HL-60/S4 (cell line): Measurements from ENCODE around the gene DDX28.
"Not testable (repeated sequence)": the region's sequence is repeated elsewhere in the genome, so short reads cannot be mapped to it uniquely, and the experiment has no call there.

Source experiments
- in situ Hi-C: fragments of 300-500 bp; cut with MboI; formaldehyde crosslinking; loops from 2 replicates; pipeline ENCODE4 v1.14.3; 2022; ENCODE audit warnings: low sequenced_read_pairs

DDX28 gene

DNA sequence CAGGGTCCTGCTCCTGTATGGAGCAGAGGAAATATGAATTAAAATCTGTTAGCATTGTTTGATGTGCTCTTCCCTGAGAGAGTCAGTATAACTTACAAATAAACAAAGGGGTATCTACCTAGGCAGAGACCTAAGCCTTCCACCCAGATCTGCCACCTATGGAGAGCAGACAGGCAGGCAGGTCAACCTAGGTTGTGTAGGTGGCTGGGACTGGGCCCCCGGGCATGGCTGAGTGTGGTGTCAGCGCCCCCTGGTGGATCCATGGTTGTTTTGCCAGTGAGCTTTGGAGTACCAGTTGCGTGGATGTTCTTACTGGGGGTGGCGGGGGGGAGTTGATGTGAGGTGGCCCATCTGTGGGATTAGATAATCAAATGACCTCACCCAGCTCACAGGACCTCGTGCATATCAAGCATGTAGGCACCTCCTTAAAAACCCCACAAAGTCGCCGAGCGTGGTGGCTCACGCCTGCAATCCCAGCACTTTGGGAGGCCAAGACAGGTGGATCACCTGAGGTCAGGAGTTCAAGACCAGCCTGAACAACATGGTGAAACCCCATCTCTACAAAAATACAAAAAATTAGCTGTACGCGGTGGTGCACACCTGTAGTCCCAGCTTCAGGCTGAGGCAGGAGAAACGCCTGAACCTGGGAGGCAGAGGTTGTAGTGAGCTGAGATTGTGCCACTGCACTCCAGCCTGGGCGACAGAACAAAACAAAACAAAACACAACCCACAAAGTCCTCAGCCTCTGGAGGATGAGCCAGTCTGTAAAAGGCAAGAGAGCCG lies 17.7 kb upstream of the DDX28 start:
- in situ Hi-C loops = loop anchor here (10.0 kb wide), 1 partner anchor 226 kb away; no protein-coding TSS in a partner anchor

DNA sequence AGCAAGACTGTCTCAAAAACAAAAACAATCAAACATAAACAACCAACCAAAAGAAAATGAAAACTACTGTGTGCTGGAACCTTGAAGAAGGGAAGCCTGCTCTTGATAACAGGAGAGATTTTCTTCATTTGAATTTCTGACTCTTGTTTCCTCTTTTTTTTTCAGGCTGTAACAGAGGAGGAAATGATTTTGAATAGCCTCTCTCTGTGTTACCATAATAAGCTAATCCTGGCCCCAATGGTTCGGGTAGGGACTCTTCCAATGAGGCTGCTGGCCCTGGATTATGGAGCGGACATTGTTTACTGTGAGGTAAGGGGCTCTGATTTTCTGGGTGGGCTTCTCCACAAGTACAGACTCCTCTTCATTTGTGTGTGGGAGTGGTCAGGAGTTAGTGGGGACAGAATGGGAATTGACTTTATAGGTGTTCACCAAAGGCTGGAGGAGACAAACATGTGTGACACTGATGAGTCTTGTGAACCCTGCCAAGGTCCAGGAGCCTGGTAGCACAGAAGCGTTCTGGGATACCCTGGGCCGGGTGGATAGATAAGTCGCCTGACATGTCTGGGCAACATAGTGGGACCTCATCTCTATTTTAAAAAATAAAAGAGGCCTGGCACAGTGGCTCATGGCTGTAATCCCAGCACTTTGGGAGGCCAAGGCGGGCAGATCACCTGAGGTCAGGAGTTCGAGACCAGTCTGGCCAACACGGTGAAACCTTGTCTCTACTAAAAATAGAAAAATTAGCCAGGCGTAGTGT lies 15.0 kb upstream of the DDX28 start:
- in situ Hi-C loops = no loop called here

DNA sequence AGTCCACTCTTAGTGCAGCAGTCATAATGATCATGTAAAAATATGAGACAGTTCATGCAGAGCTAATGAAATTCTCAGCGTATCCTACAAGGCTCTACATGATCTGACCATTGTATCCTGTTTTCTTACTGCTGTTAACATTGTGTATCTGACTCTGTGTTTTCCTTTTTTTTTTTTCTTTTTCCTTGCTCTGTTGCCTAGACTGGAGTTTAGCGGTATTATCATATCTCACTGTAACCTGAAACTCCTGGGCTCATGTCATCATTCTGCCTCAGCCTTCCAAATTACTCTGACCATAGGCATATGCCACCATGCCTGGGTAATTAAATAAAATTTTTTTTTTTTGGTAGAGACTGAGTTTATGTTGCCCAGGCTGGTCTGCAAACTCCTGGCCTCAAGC lies 12.2 kb upstream of the DDX28 start:
- in situ Hi-C loops = no loop called here

DNA sequence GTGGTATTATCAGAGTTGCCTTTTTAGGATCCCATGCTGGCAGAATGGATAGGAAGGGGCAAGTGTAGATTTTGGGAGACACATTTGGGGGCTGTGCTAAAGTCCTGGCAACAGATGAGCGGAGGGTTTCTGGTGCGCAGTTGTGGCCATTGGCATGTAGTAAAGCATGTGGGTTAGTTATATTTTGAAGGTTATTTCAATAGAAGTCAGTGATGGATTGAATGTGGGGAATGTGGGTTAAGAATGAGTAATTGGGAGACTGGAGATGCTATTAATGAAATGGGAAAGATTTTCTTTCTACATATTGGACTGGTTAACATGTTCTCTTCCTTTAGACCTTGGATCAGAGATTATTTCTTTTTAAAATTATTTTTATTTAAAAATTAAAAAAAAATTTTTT lies 10.1 kb upstream of the DDX28 start:
- in situ Hi-C loops = no loop called here

DNA sequence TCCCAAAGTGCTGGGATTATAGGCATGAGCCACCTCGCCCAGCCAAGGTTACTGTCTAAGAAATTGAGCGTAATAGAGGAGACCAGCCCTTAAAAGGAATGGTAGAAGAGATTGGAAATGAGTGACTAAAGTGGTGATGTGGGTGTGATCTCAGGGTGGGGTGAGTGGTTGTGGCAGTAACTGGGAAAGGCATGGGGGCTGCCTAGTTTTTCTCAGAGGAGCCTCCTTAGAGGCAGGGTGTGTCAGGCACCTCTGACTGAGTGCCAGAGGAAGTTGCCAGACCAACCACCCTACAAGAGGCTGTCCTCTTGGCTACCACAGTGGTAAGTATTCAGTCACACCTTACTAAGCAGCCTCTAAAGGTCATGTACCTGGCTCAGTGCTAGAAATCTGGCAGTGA lies 8.9 kb upstream of the DDX28 start:
- in situ Hi-C loops = no loop called here

DNA sequence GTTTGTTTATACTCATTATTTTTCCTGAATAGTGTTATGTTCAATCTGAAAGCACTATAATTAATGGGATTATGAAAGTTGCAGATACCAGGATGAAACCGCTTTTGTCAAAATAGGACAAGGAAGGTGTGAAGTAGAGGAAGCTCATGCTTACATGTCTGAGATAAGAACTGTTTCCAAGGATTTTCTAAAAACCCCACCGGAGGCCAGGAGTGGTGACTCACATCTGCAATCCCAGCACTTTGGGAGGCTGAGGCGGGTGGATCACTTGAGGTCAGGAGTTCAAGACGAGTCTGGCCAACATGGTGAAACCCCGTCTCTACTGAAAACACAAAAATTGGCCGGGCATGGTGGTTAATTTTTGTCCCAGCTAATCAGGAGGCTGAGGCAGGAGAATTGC lies 7.1 kb upstream of the DDX28 start:
- in situ Hi-C loops = not testable (repeated sequence)

DNA sequence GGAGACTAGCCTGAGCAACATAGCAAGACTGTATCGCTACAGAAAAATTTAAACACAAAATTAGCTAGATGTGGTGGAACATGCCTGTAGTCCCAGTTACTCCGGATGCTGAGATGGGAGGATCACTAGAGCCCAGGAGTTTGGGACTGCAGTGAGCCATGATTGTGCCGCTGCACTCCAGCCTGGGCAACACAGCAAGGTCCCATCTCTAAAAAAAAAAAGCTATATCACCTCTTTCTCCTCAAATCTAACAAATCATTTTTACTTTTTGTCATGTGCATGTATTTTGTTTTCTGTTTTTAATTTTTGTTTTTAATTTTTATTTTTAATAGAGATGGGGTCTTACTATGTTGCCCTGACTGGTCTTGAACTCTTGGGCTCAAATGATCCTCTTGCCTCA lies 6.0 kb upstream of the DDX28 start:
- in situ Hi-C loops = no loop called here

DNA sequence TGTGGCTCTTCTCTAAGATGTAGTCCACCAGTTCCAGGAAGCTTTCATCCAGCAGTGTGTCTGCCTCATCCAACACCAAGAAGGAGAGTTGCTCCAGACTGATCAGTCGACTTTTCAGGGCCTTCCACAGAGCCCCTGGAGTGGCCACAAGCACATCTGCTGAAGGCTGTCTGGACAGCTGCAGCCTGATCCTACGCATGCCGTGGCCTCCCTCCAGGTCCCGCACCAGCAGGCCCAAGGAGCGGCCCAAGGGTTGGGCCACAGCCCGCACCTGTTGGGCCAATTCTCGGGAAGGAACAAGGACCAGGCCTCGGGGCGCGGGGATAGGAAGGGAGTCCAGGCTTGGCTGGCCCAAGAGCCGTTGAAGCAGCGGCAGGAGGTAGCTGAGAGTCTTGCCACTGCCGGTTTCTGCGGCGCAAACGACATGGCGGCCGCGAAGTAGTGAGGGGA lies 729 bp downstream of the DDX28 start:
- in situ Hi-C loops = no loop called here

DNA sequence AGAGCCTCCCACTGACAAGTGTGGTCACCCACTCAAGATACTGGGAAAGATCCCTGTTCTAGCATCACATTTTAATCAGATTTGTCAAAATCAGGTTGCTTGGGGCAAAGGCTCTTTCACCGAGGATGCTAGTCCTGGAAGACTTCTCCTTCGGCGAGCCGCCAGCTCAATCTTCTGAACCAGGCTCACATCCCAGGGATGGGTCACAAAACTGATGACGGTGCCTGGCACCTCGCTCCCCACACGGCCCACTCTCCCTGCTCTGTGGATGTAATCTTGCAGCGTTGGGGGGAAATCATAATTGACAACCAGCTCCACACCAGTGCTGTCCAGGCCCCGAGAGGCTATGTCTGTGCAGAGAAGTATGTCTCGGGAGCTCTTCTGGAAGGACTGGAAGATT lies 1.5 kb downstream of the DDX28 start:
- in situ Hi-C loops = no loop called here

DNA sequence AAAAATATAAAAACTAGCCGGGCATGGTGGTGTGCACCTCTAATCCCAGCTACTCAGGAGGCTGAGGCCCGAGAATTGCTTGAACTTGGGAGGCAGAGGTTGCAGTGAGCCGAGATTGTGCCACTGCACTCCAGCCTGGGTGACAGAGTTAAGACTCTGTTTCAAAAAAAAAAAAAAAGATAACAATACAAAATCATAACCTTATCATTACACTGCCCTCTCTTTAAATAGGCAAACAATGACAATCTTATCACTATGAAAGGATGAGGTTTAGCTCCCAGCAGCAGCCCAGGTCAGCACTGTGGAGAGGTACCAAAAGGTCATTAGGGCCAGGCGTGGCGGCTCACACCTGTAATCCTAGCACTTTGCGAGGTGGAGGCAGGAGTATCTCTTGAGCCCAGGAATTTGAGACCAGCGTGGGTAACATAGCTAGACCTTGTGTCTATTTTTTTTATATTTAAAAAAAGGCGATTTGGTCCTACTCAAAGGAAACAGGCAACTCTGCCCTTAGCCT lies 3.8 kb downstream of the DDX28 start:
- in situ Hi-C loops = no loop called here

DNA sequence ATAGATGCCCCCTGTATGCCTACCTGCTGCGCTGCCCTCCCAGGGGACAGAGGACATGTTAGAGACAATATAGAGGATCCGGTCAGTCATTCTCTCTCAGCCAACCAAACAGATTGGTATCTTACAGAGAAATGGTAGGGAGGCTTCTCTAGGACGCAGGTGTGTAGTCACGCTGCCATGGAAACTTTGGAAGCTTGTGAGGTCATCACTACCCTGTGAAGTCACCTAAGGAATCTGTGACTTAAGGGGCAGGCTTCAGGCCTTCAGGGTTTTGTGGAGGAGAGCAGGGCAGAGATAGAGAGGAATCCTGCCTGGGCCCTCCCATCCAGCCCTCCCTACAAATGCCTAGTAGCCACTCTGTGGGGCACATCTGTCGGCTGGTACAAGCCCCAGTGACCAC lies 7.4 kb downstream of the DDX28 start, which contains the start of gene DPEP2NB:
Gene DPEP2NB (minus strand): TSS at position 231 of the 400 bp plus-strand sequence. CDS start 141 bp downstream, at position 90.
- in situ Hi-C loops = no loop called here

DNA sequence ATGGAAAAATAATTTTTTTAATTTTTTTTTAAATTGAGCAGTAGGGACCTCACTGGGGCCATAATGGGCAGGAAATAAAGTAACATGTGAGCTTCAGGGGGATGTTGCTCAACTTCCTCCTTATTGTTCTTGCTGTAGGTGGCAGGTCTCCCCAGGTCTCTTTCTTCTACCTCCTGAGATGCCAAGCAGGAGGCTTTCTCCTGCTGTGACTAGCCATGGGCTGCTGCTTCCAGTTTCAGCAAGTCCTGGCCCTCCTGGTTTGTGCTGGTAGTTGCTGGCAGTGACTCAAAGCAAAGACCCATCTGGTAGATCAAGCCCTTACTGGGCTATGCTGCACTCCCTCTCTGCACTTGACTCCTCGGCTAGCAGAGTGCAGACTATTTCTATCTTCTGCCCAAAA lies 9.6 kb downstream of the DDX28 start:
- in situ Hi-C loops = no loop called here

DNA sequence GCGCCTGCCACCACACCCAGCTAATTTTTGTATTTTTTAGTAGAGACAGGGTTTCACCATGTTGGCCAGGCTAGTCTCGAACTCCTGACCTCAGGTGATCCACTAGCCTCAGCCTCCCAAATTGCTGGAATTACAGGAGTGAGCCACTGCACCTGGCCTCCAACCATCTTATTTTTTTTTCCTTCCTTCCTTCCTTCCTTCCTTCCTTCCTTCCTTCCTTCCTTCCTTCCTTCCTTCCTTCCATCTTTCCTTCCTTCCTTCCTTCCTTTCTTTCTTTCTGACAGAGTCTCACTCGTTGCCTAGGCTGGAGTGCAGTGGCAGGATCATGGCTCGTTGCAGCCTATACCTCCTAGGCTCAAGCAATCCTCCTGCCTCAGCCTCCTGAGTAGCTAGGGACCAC lies 13.2 kb downstream of the DDX28 start:
- in situ Hi-C loops = not testable (repeated sequence)

DNA sequence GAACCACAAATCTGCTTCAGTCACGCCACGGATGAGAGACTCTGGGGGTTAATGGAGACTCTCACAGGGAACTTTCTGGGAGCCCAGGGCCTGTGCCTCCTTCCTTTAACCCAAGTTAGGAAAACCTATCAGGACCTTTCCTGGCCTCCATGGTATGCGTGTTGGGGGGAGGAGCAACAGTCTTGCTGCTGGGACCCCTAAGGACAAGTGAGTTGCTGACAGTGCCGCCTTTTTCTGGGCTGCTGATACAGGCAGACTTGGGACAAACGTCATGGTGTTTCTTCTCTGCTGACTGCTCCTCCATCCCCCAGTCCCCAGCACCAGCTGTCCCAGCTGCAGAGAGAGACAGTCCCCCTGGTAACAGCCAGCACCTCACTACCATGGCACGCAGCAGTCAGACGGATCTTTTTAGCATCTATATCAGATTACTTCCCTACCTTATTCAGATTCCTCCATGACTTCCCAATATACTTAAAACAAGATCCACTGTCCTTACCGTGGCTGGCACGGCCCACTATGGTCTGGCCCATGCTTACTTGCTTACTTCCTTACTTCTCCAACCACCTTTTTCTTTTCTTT lies 13.8 kb downstream of the DDX28 start:
- in situ Hi-C loops = no loop called here

DNA sequence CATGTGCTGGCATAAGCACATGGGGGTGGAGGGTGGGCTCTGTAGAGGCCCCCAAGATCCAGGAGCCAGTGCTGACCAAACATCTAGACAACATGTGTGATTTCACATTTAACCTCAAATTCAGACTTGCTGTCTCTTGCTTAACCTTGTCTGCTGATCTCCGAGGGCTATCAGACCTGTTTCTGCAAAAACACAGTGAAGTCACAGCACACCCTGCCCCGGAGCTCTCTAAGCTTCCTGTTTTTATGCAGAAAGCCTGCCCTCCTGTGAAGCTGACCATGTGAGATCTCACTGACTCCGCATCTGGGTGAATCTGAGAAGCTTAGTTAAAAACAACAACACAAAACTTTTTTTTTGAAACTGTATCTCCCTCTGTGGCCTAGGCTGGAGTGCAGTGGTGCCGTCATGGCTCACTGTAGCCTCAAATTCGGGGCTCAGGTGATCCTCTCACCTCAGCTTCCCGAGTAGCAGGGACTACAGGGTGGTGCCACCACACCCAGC lies 17.2 kb downstream of the DDX28 start:
- in situ Hi-C loops = no loop called here

DNA sequence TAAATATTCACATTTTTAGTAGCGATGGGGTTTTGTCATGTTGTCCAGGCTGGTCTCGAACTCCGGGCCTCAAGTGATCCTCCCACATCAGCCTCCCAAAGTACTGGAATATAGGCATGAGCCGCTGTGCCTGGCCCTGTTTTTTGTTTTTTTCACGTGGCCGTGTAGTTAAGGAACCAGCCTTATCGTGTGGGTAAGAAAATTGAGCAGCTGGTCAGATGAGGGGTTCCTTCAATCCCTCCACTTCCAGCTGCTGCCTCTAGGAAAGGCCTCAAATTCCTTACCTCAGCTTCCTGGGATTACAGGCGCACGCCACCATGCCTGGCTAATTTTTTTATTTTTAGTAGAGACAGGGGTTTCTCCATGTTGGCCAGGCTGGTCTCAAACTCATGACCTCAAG lies 17.8 kb downstream of the DDX28 start:
- in situ Hi-C loops = no loop called here

DNA sequence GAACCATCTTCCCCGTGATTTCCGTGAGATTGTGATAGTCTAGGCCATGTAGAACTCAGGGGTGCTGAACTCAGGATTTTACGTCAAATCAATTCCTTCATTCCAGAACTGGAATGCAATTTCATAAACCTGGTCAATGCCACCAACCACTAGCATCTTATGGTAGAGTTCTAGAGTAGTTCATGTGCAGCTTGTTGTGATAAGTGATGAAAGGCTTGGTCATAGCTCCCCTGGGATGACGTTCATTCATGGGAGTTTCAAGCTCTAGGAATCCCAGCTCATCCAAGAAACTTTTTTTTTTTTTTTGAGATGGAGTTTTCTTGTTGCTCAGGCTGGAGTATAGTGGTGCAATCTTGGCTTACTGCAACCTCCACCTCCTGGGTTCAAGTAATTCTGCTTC lies 20.0 kb downstream of the DDX28 start:
- in situ Hi-C loops = no loop called here

DNA sequence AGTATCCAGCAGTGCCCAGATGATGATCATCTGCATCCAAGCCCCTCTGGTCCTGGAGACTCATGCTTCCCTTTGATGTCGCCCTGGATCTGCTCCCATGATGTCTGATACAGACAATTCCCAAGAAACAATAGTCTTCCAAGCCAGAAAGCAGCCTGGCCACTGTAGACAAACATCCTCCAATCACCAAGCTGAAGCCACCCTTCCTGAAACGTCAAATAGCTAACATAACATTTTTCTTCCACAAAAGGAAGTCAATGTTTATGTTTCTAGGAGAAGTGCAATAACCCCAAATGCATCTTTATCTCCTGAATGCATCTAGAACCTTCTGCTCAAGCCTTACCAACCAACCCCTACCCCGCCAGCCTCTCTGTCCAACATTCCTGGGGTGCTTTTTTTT lies 22.6 kb downstream of the DDX28 start:
- in situ Hi-C loops = no loop called here

DNA sequence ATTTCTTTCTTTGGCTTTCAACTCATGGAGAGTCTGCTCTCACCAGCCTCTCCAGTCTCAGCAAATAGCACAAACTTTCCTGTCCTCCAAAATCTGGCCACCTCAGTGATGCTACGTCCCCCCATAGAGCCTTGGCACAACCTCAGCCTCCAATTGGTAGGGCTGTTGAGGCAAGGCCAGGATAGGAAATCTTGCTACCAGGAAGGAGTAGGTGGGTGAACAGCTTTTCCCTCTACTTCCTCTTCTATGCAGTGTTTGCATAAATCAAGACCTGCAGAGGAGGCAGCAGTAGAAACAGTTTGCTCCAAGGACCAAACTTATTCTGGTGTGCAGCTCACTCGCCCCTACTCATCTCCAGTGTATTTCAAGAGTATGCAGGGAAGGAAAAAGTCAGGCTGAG lies 23.0 kb downstream of the DDX28 start:
- in situ Hi-C loops = no loop called here

DNA sequence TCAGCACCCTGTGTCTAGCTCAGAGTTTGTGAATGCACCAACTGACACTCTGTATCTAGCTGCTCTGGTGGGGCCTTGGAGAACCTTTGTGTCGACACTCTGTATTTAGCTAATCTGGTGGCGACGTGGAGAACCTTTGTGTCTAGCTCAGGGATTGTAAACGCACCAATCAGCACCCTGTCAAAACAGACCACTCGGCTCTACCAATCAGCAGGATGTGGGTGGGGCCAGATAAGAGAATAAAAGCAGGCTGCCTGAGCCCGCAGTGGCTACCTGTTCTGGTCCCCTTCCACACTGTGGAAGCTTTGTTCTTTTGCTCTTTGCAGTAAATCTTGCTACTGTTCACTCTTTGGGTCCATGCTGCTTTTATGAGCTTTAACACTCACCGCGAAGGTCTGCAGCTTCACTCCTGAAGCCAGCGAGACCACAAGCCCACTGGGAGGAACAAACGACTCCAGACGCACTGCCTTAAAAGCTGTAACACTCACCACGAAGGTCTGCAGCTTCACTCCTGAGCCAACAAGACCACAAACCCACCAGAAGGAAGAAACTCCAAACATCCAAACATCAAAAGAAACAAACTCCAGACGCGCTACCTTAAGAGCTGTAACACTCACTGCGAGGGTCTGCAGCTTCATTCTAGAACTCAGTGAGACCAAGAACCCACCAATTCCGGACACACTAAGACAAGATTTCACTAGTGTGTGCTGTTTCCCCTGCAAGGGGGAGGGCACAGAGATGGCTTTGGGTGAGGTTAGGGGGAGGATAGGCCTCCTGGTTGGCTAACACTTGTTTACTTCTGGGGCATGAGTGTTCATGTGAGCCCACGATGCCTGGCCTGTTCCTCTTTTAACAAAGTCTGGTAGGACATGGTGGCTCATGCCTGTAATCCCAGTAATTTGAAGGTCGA lies 24.0 kb downstream of the DDX28 start, which contains the start of gene DPEP2:
Gene DPEP2 (minus strand): TSS at position 706 of the 910 bp plus-strand sequence. CDS start 6,272 bp downstream, outside the sequence.
- in situ Hi-C loops = not testable (repeated sequence)
